Measurements from ENCODE around the gene RAB5B.
A peak's percentile ranks its signal among the peaks of the same experiment; 100 is the strongest.
"Not testable (repeated sequence)": the region's sequence is repeated elsewhere in the genome, so short reads cannot be mapped to it uniquely, and the experiment has no call there.

RAB5B gene

GRCh38 chr12:55978393-55978792 lies 4.5 kb downstream of the RAB5B start:
- no peak overlapping the region for H3K4me3 ChIP-seq (ENCODE audit: low read depth, low read length)
- DNase-seq (ENCODE audit: low read depth), result no peak

GRCh38 chr12:55979069-55979468 lies 5.2 kb downstream of the RAB5B start:
- no peak for DNase-seq (ENCODE audit: low read depth)
- H3K4me3 ChIP-seq (ENCODE audit: low read depth, low read length), result no peak overlapping the region

- not testable (repeated sequence) for DNase-seq (ENCODE audit: low read depth); H3K4me3 ChIP-seq (ENCODE audit: low read depth, low read length)
Observed at GRCh38 chr12:55981882-55982281, 8.0 kb downstream of the RAB5B start.

GRCh38 chr12:55982319-55982936 lies 8.6 kb downstream of the RAB5B start:
- no peak for DNase-seq (ENCODE audit: low read depth)
- H3K4me3 ChIP-seq (ENCODE audit: low read depth, low read length), result no peak overlapping the region

GRCh38 chr12:55983232-55983842 lies 9.5 kb downstream of the RAB5B start:
- H3K4me3 ChIP-seq (ENCODE audit: low read depth, low read length), result no peak overlapping the region
- DNase-seq (ENCODE audit: low read depth), result no peak

DNA sequence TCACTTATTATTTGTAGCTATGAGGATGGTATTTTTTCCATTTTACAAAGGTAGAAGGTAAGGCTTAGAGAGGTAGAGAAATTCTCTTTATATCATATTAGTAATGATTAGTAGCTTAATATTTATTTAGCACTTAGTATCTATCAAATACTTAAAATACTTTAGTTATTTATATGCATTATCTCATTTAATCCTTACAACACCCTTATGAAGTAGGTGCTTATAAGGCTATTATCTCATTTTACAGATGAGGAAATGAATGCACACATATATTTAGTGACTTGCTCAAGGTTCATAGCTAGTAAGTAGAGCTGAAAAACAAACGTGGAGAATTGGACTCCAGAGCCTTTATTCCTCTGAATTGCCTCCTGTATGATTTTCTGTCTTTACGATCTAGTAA lies 11.0 kb downstream of the RAB5B start:
- H3K4me3 ChIP-seq (ENCODE audit: low read depth, low read length), result no peak overlapping the region
- DNase-seq (ENCODE audit: low read depth), result no peak

GRCh38 chr12:55985341-55985740 lies 11.5 kb downstream of the RAB5B start:
- DNase-seq (ENCODE audit: low read depth), result no peak
- no peak overlapping the region for H3K4me3 ChIP-seq (ENCODE audit: low read depth, low read length)

DNA sequence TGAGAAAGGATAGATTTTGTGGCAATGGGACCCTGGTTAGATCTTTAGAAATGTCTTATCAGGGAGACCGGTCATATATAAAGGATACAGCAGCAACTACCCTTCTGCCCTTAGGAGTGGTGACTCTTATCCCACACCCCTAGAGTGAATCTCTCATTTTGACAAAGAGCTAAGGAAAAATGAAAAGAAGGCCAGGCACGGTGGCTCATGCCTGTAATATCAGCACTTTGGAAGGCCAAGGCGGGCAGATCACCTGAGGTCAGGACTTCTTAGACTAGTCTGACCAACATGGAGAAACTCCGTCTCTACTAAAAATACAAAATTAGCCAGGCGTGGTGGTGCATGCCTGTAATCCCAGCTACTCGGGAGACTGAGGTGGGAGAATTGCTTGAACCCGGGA lies 12.1 kb downstream of the RAB5B start:
- DNase-seq (ENCODE audit: low read depth); H3K4me3 ChIP-seq (ENCODE audit: low read depth, low read length): not testable (repeated sequence)

GRCh38 chr12:55991110-55991509 lies 17.2 kb downstream of the RAB5B start:
- no peak for DNase-seq (ENCODE audit: low read depth)
- no peak overlapping the region for H3K4me3 ChIP-seq (ENCODE audit: low read depth, low read length)

DNA sequence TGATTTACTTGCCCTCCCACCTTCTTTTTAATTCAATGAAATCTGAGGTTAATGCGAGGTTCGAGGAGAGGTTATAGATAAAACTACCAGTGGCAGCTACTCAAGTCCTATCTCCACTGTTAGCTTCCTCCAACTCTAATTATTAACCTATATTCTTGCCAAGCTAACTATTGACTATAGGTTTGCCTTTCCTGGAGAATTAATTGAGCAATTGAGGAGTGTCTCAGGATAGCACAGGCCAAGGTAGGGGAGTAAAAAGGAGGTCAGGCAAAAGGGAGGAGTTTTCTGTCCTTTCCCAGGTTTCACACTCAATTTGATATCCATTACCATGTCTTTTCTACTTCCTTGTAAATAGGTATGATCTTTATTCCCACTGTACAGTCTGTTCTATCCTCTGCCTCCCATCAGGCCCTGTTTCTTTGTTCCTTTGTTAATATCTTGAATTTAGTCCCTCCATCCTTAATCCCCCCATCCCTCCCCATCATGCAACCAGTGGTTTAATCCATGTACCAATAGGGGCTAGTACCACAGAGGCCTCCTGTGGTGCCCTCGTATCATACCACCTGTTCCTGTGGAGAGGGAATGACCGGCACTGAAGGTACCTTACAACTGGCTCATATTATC lies 19.5 kb downstream of the RAB5B start:
- no peak for DNase-seq (ENCODE audit: low read depth)
- H3K4me3 ChIP-seq (ENCODE audit: low read depth, low read length), result no peak overlapping the region

GRCh38 chr12:55995366-55995765 lies 21.5 kb downstream of the RAB5B start:
- no peak overlapping the region for H3K4me3 ChIP-seq (ENCODE audit: low read depth, low read length)
- DNase-seq (ENCODE audit: low read depth), result no peak

- peak overlapping the region; percentile 72 for H3K4me3 ChIP-seq (ENCODE audit: low read depth, low read length)
Observed at GRCh38 chr12:55996201-55996714, 22.4 kb downstream of the RAB5B start.

DNA sequence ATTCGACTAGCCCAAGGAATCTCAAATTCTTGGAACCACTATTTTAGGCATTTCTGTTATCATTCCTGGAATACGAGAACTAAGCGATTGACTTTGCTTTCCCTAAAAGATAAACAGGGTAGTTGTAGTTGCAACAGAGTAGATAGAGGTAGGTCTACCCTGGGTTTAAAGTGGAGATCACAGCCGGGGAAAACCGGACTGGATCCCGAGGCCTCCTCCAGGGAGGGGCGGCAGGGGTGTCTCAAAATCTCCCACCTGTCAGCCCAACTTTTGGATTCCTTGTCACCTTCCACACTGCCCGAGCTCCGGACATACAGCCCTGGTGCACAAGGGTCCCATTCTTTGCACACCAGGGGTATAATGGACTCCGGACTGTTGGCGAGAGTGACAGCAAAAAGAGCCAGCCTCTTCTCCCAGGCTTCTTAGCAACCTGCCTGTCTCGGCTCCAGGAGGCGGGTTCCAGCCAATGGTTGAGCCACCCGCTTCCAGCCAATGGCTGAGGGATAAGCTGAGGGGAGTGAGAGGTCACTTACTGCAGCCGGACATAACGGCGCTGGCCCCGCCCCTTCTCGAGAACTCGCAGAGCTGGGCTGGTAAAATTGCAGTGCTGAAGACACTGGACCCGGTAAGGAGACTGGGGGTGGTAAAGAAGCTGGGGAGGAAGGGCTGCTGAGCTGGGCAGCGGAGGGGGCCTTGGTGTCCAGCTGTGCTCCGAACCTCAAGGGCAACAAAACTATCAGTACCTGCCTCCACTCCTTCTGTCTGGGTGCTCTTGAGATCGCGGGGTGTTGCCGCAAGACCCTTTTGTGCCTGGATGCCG lies 23.0 kb downstream of the RAB5B start, which contains the start of gene SUOX:
TSS of gene SUOX (plus strand) at position 562 of the 820 bp plus-strand sequence. CDS start 4,946 bp downstream, outside the sequence.
- peak; percentile 92 for DNase-seq (ENCODE audit: low read depth)
- H3K4me3 ChIP-seq (ENCODE audit: low read depth, low read length), result peak within 1 kb of the TSS; percentile 72

More at GRCh38 chr12:55996201-55996714, 22.4 kb downstream of the RAB5B start:
- no peak for DNase-seq (ENCODE audit: low read depth)

DNA sequence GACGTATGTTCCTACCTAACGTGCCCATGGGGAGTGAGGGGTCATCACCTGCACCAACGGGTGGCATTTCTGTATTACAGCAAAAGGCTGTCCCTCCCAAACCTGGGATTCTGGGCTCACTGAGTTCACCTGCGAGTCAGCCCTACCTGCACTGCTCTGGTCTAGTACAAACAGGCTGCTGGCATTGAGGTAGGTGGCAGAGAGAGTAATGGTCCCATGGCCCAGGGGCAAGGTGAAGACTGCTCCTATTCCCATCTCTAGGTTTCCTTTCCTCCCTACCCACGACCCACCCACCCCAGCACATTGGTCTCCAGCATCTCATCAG lies 23.6 kb downstream of the RAB5B start:
- no peak for DNase-seq (ENCODE audit: low read depth)
- peak overlapping the region; percentile 72 for H3K4me3 ChIP-seq (ENCODE audit: low read depth, low read length)

DNA sequence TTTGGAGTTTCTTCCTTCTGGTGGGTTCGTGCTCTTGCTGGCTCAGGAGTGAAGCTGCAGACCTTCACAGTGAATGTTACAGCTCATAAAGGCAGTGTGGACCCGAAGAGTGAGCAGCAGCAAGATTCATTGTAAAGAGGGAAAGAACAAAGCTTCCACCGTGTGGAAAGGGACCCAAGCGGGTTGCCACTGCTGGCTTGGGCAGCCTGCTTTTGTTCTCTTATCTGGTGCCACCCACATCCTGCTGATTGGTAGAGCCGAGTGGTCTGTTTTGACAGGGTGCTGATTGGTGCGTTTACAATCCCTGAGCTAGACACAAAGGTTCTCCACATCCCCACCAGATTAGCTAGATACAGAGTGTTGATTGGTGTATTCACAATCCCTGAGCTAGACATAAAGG lies 25.6 kb downstream of the RAB5B start:
- DNase-seq (ENCODE audit: low read depth); H3K4me3 ChIP-seq (ENCODE audit: low read depth, low read length): not testable (repeated sequence)

DNA sequence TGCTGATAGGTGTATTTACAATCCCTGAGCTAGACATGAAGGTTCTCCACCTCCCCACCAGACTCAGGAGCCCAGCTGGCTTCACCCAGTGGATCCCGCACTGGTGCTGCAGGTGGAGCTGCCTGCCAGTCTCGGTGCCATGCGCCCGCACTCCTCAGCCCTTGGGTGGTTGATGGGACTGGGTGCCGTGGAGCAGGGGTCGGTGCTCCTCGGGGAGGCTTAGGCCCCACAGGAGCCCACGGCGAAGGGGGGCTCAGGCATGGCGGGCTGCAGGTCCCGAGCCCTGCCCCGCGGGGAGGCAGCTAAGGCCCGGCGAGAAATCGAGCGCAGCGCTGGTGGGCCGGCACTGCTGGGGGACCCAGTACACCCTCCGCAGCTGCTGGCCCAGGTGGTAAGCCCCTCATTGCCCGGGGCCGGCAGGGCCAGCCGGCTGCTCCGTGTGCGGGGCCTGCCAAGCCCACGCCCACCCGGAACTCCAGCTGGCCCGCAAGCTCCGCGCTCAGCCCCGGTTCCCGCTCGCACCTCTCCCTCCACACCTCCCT lies 26.2 kb downstream of the RAB5B start:
- not testable (repeated sequence) for DNase-seq (ENCODE audit: low read depth); H3K4me3 ChIP-seq (ENCODE audit: low read depth, low read length)

- no peak overlapping the region for H3K4me3 ChIP-seq (ENCODE audit: low read depth, low read length)
- no peak for DNase-seq (ENCODE audit: low read depth)
Observed at GRCh38 chr12:56001487-56002100, 27.7 kb downstream of the RAB5B start.

GRCh38 chr12:56003376-56003775 lies 29.5 kb downstream of the RAB5B start:
- DNase-seq (ENCODE audit: low read depth); H3K4me3 ChIP-seq (ENCODE audit: low read depth, low read length): not testable (repeated sequence)

GRCh38 chr12:56004211-56004610 lies 30.3 kb downstream of the RAB5B start:
- no peak overlapping the region for H3K4me3 ChIP-seq (ENCODE audit: low read depth, low read length)
- DNase-seq (ENCODE audit: low read depth), result no peak
